Upper lobe of right lung (tissue), 1 donor: ENCODE measurements around the gene CCDC102B. TPM values are rescaled to one million over a fixed set of nuclear protein-coding genes. Genes with fewer than 3 reads are reported as not detected.
"Not testable (repeated sequence)": the region's sequence is repeated elsewhere in the genome, so short reads cannot be mapped to it uniquely, and the experiment has no call there.

Experiments
- ATAC-seq: fragments of 200-7000 bp; cut with Tn5 transposase; one replicate; pipeline ENCODE4 v1.9.1; 2020; ENCODE audit warnings: mild to moderate bottlenecking, moderate library complexity
- DNase-seq: peaks from one replicate; pipeline ENCODE4 v3.0.0-alpha.2; 2020
- H3K27ac ChIP-seq: fragments of 200-600 bp; one replicate; pipeline ENCODE4 v1.8.0; 2022
- H3K27me3 ChIP-seq: fragments of 200-600 bp; one replicate; pipeline ENCODE4 v1.8.0; 2022; ENCODE audit warnings: mild to moderate bottlenecking
- H3K36me3 ChIP-seq: fragments of 200-600 bp; one replicate; pipeline ENCODE4 v1.8.0; 2022
- H3K4me1 ChIP-seq: fragments of 200-600 bp; one replicate; pipeline ENCODE4 v1.8.0; 2022
- H3K4me3 ChIP-seq: fragments of 200-600 bp; one replicate; pipeline ENCODE4 v1.8.0; 2022; ENCODE audit warnings: mild to moderate bottlenecking
- H3K9me3 ChIP-seq: fragments of 200-600 bp; one replicate; pipeline ENCODE4 v1.8.0; 2022
- CTCF ChIP-seq: fragments of 200-600 bp; IDR thresholded peaks from one replicate; pipeline ENCODE4 v1.8.0; 2022; ENCODE audit warnings: antibody characterized with exemption
- intact Hi-C: fragments of 100-400 bp; cut with DNase I; formaldehyde crosslinking; loops from one replicate; pipeline ENCODE4 v1.11.0; 2022
- total RNA-seq: library from RNA; stranded (reverse); fragmentation: NEBNext Ultra II Directional; extraction: Animal tissue kit (Norgen Biotek cat#: 25700); gene quantifications from one replicate; pipeline ENCODE4 v1.2.1, GENCODE V29; 2021
- donor health status: DM: no; HTN: yes; CAD: no; lungs with severe emphysema.

CCDC102B gene
- total RNA-seq, 1 donor from 2014 or later = 43.7 TPM

GRCh38 chr18:68783506-68783905 is 14.4 kb upstream of the CCDC102B start:
- H3K4me3 ChIP-seq = no peak overlapping the region
- ATAC-seq (no peak), DNase-seq (no peak)
- TF ChIP-seq CTCF = no peak
- no peaks in the 10 kb centered on the region for H3K9me3 ChIP-seq
- H3K36me3 ChIP-seq = no peaks in the 10 kb centered on the region
- intact Hi-C loops = no loop called here
- no peaks in the 10 kb centered on the region for H3K27me3 ChIP-seq
- no peaks in the 10 kb centered on the region for H3K4me1 ChIP-seq
- H3K27ac ChIP-seq = no peak overlapping the region

DNA sequence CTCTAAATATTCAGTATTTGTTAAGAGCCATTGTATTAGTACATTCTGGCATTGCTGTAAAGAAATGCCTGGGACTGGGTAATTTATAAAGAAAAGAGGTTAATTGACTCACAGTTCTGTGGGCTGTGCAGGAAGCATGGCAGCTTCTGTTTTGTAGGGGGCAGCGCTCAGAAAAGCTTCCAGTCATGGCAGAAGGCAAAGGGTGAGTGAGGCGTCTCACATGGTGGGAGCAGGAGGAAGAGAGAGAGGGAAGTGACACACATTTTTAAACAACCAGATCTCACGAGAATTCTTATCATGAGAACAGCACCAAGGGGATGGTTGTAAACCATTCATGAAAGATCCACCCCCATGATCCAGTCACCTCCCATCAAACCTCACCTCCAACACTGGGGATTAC is 13.8 kb upstream of the CCDC102B start:
- H3K9me3 ChIP-seq = no peaks in the 10 kb centered on the region
- no peaks in the 10 kb centered on the region for H3K27me3 ChIP-seq
- no peak overlapping the region for H3K4me3 ChIP-seq
- H3K4me1 ChIP-seq = no peaks in the 10 kb centered on the region
- H3K36me3 ChIP-seq = no peaks in the 10 kb centered on the region
- ATAC-seq = no peak
- TF ChIP-seq CTCF = no peak
- no peak overlapping the region for H3K27ac ChIP-seq
- intact Hi-C loops = no loop called here
- no peak for DNase-seq

DNA sequence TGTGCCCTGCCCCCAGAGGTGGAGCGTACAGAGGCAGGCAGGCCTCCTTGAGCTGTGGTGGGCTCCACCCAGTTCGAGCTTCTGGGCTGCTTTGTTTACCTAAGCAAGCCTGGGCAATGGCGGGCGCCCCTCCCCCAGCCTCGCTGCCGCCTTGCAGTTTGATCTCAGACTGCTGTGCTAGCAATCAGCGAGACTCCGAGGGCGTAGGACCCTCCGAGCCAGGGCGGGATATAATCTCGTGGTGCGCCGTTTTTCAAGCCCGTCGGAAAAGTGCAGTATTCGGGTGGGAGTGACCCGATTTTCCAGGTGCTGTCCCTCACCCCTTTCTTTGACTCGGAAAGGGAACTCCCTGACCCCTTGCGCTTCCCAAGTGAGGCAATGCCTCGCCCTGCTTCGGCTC is 7.6 kb upstream of the CCDC102B start:
- H3K27me3 ChIP-seq, ATAC-seq, DNase-seq, H3K4me3 ChIP-seq, H3K9me3 ChIP-seq, H3K27ac ChIP-seq, intact Hi-C loops, H3K4me1 ChIP-seq, H3K36me3 ChIP-seq: not testable (repeated sequence)

GRCh38 chr18:68791801-68792200 is 6.1 kb upstream of the CCDC102B start:
- H3K36me3 ChIP-seq = no peaks in the 10 kb centered on the region
- no peaks in the 10 kb centered on the region for H3K9me3 ChIP-seq
- no peak for DNase-seq
- no peaks in the 10 kb centered on the region for H3K4me1 ChIP-seq
- intact Hi-C loops = no loop called here
- no peak overlapping the region for H3K4me3 ChIP-seq
- H3K27ac ChIP-seq = no peak overlapping the region
- peak; percentile 45 for ATAC-seq
- TF ChIP-seq CTCF = no peak
- no peaks in the 10 kb centered on the region for H3K27me3 ChIP-seq

- Histone ChIP-seq H3K27me3 (no peaks in the 10 kb centered on the region), H3K4me3 (no peak overlapping the region), H3K27ac (no peak overlapping the region), H3K4me1 (no peaks in the 10 kb centered on the region), H3K9me3 (no peaks in the 10 kb centered on the region), H3K36me3 (no peaks in the 10 kb centered on the region)
- intact Hi-C loops = no loop called here
- no peak for DNase-seq
- TF ChIP-seq CTCF = no peak
- no peak for ATAC-seq
Measured at GRCh38 chr18:68793951-68794350, 3.9 kb upstream of the CCDC102B start.

DNA sequence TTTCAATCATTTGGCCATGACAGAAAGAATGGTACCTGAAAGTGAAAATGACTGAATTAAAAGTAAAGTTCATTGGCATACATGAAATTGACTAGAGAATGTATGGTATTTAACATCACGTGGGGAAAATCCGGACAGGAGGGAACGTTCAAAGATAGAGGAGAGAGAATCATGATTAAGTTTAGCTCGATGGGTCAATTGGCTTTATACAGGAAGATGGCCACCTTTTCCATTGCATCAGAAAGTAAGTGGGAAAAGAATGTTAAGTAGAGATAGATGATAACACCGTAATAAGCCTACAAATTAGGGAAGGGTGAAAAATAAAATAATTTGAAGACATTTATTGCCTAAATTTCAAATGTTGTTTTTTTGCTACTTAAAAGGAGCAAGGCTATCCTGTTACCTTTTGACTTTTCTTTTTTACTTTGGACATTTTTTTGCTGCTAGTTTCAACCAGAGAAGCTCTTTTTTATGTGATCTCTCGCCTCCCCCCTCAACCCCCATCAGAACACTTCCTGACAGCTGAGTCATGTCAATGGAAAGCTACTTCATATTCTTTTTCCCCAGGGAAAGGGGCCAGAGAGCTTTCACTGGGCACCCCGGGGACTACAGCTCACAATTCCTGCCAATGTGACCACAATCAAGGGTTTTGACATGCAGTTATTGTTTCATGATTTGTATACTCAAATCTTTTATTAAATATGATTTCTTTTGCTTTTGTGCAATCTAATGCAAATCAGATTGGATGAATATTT is 767 bp upstream of the CCDC102B start:
- intact Hi-C loops = no loop called here
- Histone ChIP-seq H3K4me3 (peak overlapping the region; percentile 34), H3K4me1 (no peaks in the 10 kb centered on the region), H3K27ac (no peak overlapping the region), H3K36me3 (no peaks in the 10 kb centered on the region), H3K9me3 (no peaks in the 10 kb centered on the region), H3K27me3 (no peaks in the 10 kb centered on the region)
- no peak for ATAC-seq
- no peak for DNase-seq
- TF ChIP-seq CTCF = no peak
